ENCODE data around the gene ZNF664.

ZNF664 gene

DNA sequence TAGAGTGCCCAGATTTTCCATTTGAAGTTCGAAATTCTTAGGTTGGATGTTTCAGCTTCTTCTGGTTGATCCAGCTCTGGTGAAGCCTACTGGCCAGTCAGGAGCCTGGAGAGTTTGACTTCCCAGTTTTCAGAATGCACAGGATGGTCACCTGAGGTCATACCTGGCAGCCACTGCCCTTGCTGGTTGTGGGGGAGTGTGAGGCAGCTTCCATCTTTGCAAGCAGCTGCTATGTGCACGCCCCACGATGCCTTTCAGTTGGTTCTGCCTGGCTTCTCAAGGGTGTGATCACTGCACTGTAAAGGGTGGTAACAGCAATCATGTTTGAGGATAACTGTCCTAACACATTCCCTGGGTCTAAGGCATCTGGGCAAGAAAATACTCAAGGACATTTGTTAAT lies 15.8 kb upstream of the ZNF664 start:
- DNase-seq (ENCODE audit: extremely low read depth in 1 of 2, low read depth in 1 of 2), result no peak

DNA sequence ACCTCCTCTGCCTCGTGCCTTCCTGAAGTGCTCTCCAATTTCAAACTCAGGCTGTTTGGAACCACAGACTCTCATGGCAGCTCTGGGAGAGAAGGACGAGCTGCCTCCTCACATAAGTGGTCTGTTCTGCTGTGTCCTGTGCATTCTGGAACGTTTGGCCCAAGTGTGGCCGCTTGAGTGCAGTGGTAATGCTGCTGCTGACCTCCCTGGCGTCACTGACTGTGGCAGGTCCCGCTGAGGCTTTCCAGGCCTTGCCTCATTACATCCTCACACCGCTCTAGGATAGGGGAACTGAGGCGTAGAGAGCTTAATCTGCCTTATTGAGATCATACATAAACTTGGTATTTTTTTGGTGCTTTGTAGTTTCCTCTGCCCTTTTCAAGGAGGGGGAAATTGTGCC lies 14.6 kb upstream of the ZNF664 start:
- no peak for DNase-seq (ENCODE audit: extremely low read depth in 1 of 2, low read depth in 1 of 2)

DNA sequence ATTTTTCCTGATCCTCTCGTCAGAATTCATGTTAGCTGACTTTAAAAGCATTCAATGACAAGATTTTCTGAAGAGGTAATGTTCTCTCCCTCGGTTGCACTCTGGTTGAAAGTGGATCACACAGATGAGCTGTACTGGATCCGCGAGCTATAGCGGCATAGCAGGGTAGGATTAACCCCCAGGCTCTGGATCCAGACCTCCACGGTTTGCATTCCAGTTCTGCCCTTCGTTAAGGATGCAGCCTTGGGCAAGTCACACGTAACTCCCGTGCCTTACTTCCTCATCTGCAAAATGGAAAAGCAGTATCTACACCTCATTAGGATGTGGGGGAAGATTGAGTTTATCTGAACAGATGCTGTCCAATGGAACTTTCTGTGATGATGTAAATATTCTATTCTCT lies 14.1 kb upstream of the ZNF664 start:
- no peak for DNase-seq (ENCODE audit: extremely low read depth in 1 of 2, low read depth in 1 of 2)

- DNase-seq (ENCODE audit: extremely low read depth in 1 of 2, low read depth in 1 of 2), result no peak
These were observed 12.8 kb upstream of the ZNF664 start for GRCh38 chr12:123960029-123960735.

DNA sequence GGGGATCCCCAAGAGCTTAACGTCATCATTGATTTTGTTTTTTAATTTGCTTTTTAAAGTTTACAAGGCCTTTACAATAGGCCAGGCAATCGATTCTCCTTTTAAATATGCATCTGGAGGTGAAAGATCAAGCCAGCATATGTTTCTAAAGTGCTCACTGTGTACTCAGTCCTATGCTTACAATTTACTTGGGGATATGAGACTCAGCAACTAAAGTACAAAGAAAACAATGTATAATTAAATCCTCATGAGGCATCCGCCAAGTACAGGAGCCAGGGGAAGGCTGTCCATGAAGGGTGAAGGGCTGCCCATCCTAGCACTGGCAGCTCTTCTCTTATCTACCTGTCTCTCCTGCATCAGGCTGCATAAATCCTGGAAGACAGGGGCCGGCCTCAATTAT lies 12.2 kb upstream of the ZNF664 start:
- DNase-seq (ENCODE audit: extremely low read depth in 1 of 2, low read depth in 1 of 2), result no peak

DNA sequence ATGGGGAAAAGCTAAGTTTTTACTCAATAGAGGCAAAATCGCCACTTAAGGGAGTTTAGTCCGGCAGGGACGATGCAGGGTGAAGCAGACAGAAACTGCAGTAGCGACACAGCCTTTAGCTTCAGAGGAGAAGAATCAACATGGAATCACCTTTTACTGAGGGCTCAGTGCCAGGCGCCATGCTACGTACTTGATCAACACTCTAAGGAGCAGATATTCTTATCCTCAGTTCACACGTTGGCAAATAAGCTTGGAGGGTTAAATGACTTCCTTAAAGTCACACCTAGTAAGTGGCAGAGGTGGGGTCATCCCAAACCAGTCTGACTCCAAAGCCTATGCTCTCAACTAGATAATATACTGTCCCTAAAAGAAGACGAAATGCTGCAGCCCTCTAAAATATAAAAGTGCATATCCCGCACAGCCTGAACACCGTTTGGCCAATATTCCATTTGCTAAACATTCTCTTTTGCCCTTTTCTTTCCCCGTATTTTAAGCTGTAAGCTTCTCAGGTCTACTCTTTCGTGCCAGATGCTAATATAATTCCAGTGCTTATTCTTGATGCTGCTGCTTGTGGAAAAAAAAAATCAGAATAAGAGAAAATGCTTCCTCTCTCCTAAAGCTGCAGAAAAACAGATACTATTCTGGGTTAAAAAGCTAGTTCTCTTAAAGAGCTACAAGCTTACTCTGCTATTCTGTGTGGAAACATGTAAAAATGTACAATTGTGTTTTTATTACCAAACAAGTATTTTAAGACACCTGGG lies 11.2 kb upstream of the ZNF664 start:
- DNase-seq (ENCODE audit: extremely low read depth in 1 of 2, low read depth in 1 of 2), result no peak

DNA sequence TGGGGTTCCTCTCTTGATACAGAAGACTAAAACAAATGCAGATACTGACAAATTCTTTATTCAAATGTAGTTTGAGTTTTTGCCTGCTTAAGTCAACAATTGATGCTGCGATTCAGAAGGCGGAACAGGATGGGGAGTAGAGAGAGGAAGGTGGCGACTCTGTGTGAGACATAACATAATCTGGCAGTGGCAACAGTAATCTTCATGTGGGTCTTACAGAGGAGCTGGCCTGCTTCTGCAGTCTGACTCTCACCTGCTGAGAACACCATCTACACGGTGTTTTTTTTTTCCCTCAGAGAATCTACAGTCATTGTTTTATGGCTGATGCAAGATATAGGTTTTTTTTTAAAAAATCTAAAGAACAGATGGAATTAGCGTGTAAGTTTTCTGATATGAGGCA lies 10.5 kb upstream of the ZNF664 start:
- DNase-seq (ENCODE audit: extremely low read depth in 1 of 2, low read depth in 1 of 2), result no peak

DNA sequence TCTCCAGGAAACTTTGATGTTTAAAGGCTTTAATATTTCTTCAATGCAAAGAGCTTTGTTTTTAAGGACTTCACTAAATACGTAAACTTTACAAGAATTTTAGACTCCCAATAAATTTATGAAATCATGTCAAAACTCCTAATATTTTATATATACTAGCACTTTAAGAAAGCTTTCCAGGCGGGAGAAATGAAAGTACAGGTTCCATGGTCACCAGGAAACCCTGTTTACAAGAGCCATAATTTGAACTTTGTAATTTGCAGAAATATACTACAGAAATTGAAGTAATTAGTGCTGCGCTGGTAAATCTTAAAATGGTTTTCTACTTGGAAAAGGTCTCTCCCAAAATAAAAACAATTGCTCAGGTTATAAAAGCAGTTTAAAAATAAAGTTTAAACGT lies 9.2 kb upstream of the ZNF664 start:
- no peak for DNase-seq (ENCODE audit: extremely low read depth in 1 of 2, low read depth in 1 of 2)

GRCh38 chr12:123965382-123965781 lies 7.6 kb upstream of the ZNF664 start:
- no peak for DNase-seq (ENCODE audit: extremely low read depth in 1 of 2, low read depth in 1 of 2)

GRCh38 chr12:123966596-123966995 lies 6.4 kb upstream of the ZNF664 start:
- no peak for DNase-seq (ENCODE audit: extremely low read depth in 1 of 2, low read depth in 1 of 2)

DNA sequence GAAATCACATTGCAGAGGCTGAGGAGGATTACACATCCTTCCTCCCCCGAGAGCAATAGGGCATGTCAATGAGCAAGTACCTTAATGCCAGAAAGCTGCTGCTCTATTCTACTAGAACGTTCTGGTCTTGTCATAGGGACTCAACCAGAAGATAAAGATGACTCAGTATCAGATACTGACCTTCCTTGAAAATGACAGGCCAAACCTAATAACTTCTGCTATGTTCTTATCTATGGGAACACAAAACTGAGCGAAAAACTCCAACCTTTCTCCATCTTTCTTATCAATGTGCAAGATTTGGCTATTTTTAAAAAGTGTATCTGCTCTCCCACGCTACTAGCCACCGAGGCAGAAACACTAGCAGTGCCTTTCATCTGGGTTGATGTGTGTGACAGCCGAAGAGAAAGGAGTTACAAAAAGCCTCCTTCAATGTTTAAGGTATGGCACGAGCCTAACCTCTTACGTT lies 5.9 kb upstream of the ZNF664 start:
- no peak for DNase-seq (ENCODE audit: extremely low read depth in 1 of 2, low read depth in 1 of 2)

DNA sequence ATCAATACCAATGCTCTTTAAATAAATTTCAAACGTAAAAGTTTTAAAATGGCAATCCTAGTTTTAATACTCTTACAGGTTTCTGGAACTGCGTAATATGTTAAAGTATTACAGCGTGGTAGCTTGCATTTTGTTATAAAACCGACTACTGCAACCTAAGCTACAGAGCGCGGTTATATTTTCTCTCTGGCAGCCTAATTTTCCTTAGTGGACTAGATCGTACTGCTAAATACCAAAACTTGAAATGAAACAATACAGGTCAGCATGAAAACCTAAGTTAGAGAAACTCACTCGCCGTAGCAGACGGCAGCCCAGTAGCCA lies 1.6 kb upstream of the ZNF664 start:
- DNase-seq (ENCODE audit: extremely low read depth in 1 of 2, low read depth in 1 of 2), result no peak

- peak in 1 of 2 donors; percentile 2 for DNase-seq (ENCODE audit: extremely low read depth in 1 of 2, low read depth in 1 of 2)
These were observed 1.1 kb upstream of the ZNF664 start for GRCh38 chr12:123971770-123972456.

GRCh38 chr12:123973552-123974341 lies 732 bp downstream of the ZNF664 start:
- peak in 1 of 2 donors; percentile 4 for DNase-seq (ENCODE audit: extremely low read depth in 1 of 2, low read depth in 1 of 2)

- DNase-seq (ENCODE audit: extremely low read depth in 1 of 2, low read depth in 1 of 2), result no peak
These were observed 3.3 kb downstream of the ZNF664 start for GRCh38 chr12:123976227-123976826.

- no peak for DNase-seq (ENCODE audit: extremely low read depth in 1 of 2, low read depth in 1 of 2)
These were observed 6.6 kb downstream of the ZNF664 start for GRCh38 chr12:123979566-123979965.

- DNase-seq (ENCODE audit: extremely low read depth in 1 of 2, low read depth in 1 of 2), result no peak
These were observed 9.3 kb downstream of the ZNF664 start for GRCh38 chr12:123982269-123982668.

DNA sequence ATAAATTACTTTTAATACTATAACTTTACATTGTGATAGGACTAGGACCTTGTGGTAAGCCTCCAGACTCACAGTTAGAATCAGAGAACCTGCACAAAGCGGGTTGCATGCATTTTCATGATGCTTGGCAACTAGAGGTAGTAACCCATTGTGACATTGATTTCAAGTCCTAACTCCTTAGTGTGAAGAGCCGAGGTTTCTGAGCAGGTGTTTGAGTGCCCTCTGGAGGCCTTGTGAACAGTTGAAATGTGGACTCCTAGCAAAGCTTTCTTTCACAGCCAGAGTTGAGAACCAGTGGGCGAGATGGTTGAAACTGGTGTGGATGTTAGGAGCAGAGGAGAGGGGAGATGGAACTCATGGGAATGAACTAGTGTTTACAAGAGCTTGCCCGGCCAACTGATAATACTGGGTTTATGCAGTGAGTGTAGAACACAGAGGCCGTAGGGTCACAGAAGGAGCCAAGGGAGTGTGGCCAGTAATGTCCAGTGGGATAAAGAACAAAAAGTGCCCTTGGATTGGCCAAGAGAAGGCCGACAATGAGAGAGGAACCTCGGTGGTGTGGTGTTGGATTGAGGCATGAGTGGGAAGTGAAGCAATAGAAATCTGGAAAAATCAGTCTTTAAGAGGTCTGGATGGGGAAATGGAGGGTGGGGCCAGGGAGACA lies 10.9 kb downstream of the ZNF664 start:
- DNase-seq (ENCODE audit: extremely low read depth in 1 of 2, low read depth in 1 of 2), result no peak

- no peak for DNase-seq (ENCODE audit: extremely low read depth in 1 of 2, low read depth in 1 of 2)
These were observed 11.9 kb downstream of the ZNF664 start for GRCh38 chr12:123984903-123985302.

- no peak for DNase-seq (ENCODE audit: extremely low read depth in 1 of 2, low read depth in 1 of 2)
These were observed 13.5 kb downstream of the ZNF664 start for GRCh38 chr12:123986374-123986965.
